ENCODE measurements around the gene ABI3BP.
A peak's percentile ranks its signal among the peaks of the same experiment; 100 is the strongest.
"Not testable (repeated sequence)": the region's sequence is repeated elsewhere in the genome, so short reads cannot be mapped to it uniquely, and the experiment has no call there.

Gene ABI3BP

GRCh38 chr3:100956276-100956675 is 36.9 kb downstream of the ABI3BP start:
- in situ Hi-C loops (cut with HindIII; ENCODE audit: low pct_ligation_motif_present, low sequenced_read_pairs) = no loop called here
- no peak for TF ChIP-seq CTCF (IDR thresholded peaks at IDR 0.05; ENCODE audit: low read depth, low read length, missing control alignments)
- H3K4me3 ChIP-seq (ENCODE audit: low read depth, low read length) = no peak overlapping the region
- no peaks in the 10 kb centered on the region for H3K27me3 ChIP-seq (replicated peaks)
- H3K36me3 ChIP-seq (replicated peaks) = no peaks in the 10 kb centered on the region
- DNase-seq = no peak
- no peak overlapping the region for H3K27ac ChIP-seq

DNA sequence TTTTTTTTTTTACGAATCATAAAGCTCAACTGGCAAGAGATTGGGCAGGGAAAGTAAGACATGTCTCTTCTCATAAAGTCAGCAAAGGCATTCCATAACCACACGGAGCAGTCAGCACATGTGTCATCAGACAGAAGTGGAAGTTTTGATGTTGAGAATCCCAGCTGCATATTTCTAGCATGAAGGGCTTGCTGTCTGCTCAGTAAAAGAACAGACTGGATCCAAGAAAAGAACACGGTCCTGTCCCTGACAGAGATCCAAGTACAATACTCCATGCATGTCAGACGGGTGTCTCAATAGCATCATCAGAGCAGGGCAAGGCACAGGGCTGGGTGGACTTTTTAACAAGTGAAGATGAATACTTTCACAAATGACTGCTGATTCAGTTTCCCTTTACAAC is 38.2 kb downstream of the ABI3BP start:
- DNase-seq = peak; percentile 95
- in situ Hi-C loops (cut with HindIII; ENCODE audit: low pct_ligation_motif_present, low sequenced_read_pairs) = no loop called here

GRCh38 chr3:100954199-100954935 is 38.9 kb downstream of the ABI3BP start:
- no peak for DNase-seq
- no peaks in the 10 kb centered on the region for H3K27me3 ChIP-seq (replicated peaks)
- H3K36me3 ChIP-seq (replicated peaks) = no peaks in the 10 kb centered on the region
- in situ Hi-C loops (cut with HindIII; ENCODE audit: low pct_ligation_motif_present, low sequenced_read_pairs) = no loop called here
- peak overlapping the region; percentile 77 for H3K27ac ChIP-seq
- no peak overlapping the region for H3K4me3 ChIP-seq (ENCODE audit: low read depth, low read length)
- no peak for TF ChIP-seq CTCF (IDR thresholded peaks at IDR 0.05; ENCODE audit: low read depth, low read length, missing control alignments)

More for the DNA sequence above, 38.2 kb downstream of the ABI3BP start:
- Histone ChIP-seq H3K36me3 (replicated peaks) (no peaks in the 10 kb centered on the region), H3K27me3 (replicated peaks) (no peaks in the 10 kb centered on the region), H3K4me3 (ENCODE audit: low read depth, low read length) (no peak overlapping the region), H3K27ac (peak overlapping the region; percentile 77)
- no peak for TF ChIP-seq CTCF (IDR thresholded peaks at IDR 0.05; ENCODE audit: low read depth, low read length, missing control alignments)

GRCh38 chr3:100953103-100953502 is 40.1 kb downstream of the ABI3BP start:
- TF ChIP-seq CTCF (IDR thresholded peaks at IDR 0.05; ENCODE audit: low read depth, low read length, missing control alignments) = no peak
- DNase-seq = no peak
- Histone ChIP-seq H3K36me3 (replicated peaks) (no peaks in the 10 kb centered on the region), H3K4me3 (ENCODE audit: low read depth, low read length) (no peak overlapping the region), H3K27ac (no peak overlapping the region), H3K27me3 (replicated peaks) (no peaks in the 10 kb centered on the region)
- in situ Hi-C loops (cut with HindIII; ENCODE audit: low pct_ligation_motif_present, low sequenced_read_pairs) = no loop called here

- TF ChIP-seq CTCF (IDR thresholded peaks at IDR 0.05; ENCODE audit: low read depth, low read length, missing control alignments) = no peak
- Histone ChIP-seq H3K36me3 (replicated peaks) (no peaks in the 10 kb centered on the region), H3K4me3 (ENCODE audit: low read depth, low read length) (no peak overlapping the region), H3K27ac (no peak overlapping the region), H3K27me3 (replicated peaks) (no peaks in the 10 kb centered on the region)
- no peak for DNase-seq
- in situ Hi-C loops (cut with HindIII; ENCODE audit: low pct_ligation_motif_present, low sequenced_read_pairs) = no loop called here
Observed at GRCh38 chr3:100947119-100947518, 46.1 kb downstream of the ABI3BP start.

DNA sequence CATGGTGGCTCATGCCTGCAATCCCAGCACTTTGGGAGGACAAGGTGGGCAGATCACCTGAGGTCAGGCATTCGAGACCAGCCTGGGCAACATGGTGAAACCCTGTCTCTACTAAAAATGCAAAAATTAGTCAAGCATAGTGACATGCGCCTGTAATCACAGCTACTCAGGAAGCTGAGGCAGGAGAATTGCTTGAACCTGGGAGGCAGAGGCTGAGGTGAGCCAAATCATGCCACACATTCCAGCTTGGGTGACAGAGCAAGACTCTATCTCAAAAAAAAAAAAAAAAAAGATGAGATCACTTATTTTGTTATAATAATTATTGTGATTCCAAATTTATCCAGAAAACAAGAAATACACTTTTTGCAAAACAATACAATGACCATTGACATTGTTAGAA is 47.1 kb downstream of the ABI3BP start:
- H3K27me3 ChIP-seq (replicated peaks); H3K27ac ChIP-seq; H3K4me3 ChIP-seq (ENCODE audit: low read depth, low read length); DNase-seq; in situ Hi-C loops (cut with HindIII; ENCODE audit: low pct_ligation_motif_present, low sequenced_read_pairs); H3K36me3 ChIP-seq (replicated peaks): not testable (repeated sequence)
